CD14-positive monocyte (primary cell): ENCODE data around the gene WNT11. TPM values are rescaled to one million over a fixed set of nuclear protein-coding genes. Genes with fewer than 3 reads are reported as not detected.

Source experiments
- DNase-seq, 3 donors: peaks; one replicate each; pipeline ENCODE4 v3.0.0-alpha.2; 2011 to 2022
- H2AFZ ChIP-seq: 2 replicates; pipeline ENCODE4 v1.6.0; 2012; ENCODE audit warnings: mild to moderate bottlenecking, low read depth, low read length, inconsistent platforms; ENCODE audit not compliant: insufficient read depth, poor library complexity, severe bottlenecking
- H3K27ac ChIP-seq, 2 donors: 1 replicate in 1 of 2; 2 replicates in 1 of 2; pipeline ENCODE4 v1.5.1; 2012 to 2013; ENCODE audit warnings: low read length in 2 of 2, control low read depth in 1 of 2, inconsistent platforms in 1 of 2, low read depth in 1 of 2, mild to moderate bottlenecking in 1 of 2
- H3K27me3 ChIP-seq, 2 donors: one replicate each; pipeline versions ENCODE4 v1.6.0 to v1.6.1; 2011 to 2013; ENCODE audit warnings: low read length in 2 of 2; ENCODE audit not compliant: control insufficient read depth in 2 of 2, insufficient read depth in 2 of 2
- H3K36me3 ChIP-seq, 2 donors: replicated peaks in 1 of 2; 1 replicate in 1 of 2; 2 replicates in 1 of 2; pipeline versions ENCODE4 v1.5.1 to v1.6.1; 2012 to 2013; ENCODE audit warnings: low read length in 2 of 2, control low read depth in 1 of 2, inconsistent platforms in 1 of 2, mild to moderate bottlenecking in 1 of 2; ENCODE audit not compliant: insufficient read depth in 2 of 2, control insufficient read depth in 1 of 2
- H3K4me1 ChIP-seq, 2 donors: 1 replicate in 1 of 2; 2 replicates in 1 of 2; pipeline versions ENCODE4 v1.5.1 to v1.6.1; 2012 to 2013; ENCODE audit warnings: low read length in 2 of 2, control low read depth in 1 of 2, inconsistent platforms in 1 of 2, mild to moderate bottlenecking in 1 of 2, moderate library complexity in 1 of 2; ENCODE audit not compliant: insufficient read depth in 2 of 2, control insufficient read depth in 1 of 2
- H3K4me2 ChIP-seq: replicated peaks from 2 replicates; pipeline ENCODE3; 2012; ENCODE audit warnings: low read length, moderate library complexity, mild to moderate bottlenecking; ENCODE audit not compliant: poor library complexity, severe bottlenecking; ENCODE audit errors: extremely low read depth
- H3K4me3 ChIP-seq, 3 experiments: fragments of 200-600 bp in 1 of 3; sonication (generic) in 1 of 3; replicated peaks in 1 of 3; 1 replicate in 2 of 3; 2 replicates in 1 of 3; pipeline ENCODE4 v1.5.1; 2011 to 2013; ENCODE audit warnings: low read length in 3 of 3, mild to moderate bottlenecking in 3 of 3, control low read depth in 2 of 3, low read depth in 2 of 3, inconsistent platforms in 1 of 3, moderate library complexity in 1 of 3
- H3K79me2 ChIP-seq: 2 replicates; pipeline ENCODE4 v1.6.0; 2012; ENCODE audit warnings: mild to moderate bottlenecking, control low read depth, inconsistent platforms, low read length, moderate library complexity; ENCODE audit not compliant: insufficient read depth
- H3K9ac ChIP-seq: 2 replicates; pipeline ENCODE4 v1.6.0; 2017; ENCODE audit warnings: low read length, mild to moderate bottlenecking; ENCODE audit not compliant: insufficient read depth, poor library complexity, severe bottlenecking
- H3K9me3 ChIP-seq, 2 donors: replicated peaks in 1 of 2; 1 replicate in 1 of 2; 2 replicates in 1 of 2; pipeline versions ENCODE4 v1.5.1 to v1.6.1; 2012 to 2013; ENCODE audit warnings: low read length in 2 of 2, control low read depth in 1 of 2; ENCODE audit not compliant: control insufficient read depth in 1 of 2, insufficient read depth in 1 of 2
- H4K20me1 ChIP-seq: 2 replicates; pipeline ENCODE4 v1.6.0; 2012; ENCODE audit warnings: mild to moderate bottlenecking, low read length, control low read depth, moderate library complexity; ENCODE audit not compliant: insufficient read depth
- H3K27ac Mint-ChIP-seq, 7 donors: one replicate each; pipeline ENCODE4 v1.8.0; 2020; ENCODE audit warnings: mild to moderate bottlenecking in 7 of 7, mixed read lengths in 7 of 7, moderate library complexity in 6 of 7, inconsistent platforms in 2 of 7
- H3K27me3 Mint-ChIP-seq, 3 donors: one replicate each; pipeline ENCODE4 v1.8.0; 2021 to 2022; ENCODE audit warnings: low read depth in 3 of 3, mild to moderate bottlenecking in 3 of 3, mixed read lengths in 3 of 3, moderate library complexity in 3 of 3, inconsistent platforms in 1 of 3
- H3K36me3 Mint-ChIP-seq, 2 donors: one replicate each; pipeline ENCODE4 v1.8.0; 2020; ENCODE audit warnings: mixed read lengths in 2 of 2, inconsistent platforms in 1 of 2, mild to moderate bottlenecking in 1 of 2
- H3K4me1 Mint-ChIP-seq: one replicate; pipeline ENCODE4 v1.8.0; 2020; ENCODE audit warnings: mild to moderate bottlenecking, mixed read lengths
- H3K4me3 Mint-ChIP-seq, 2 donors: one replicate each; pipeline ENCODE4 v1.8.0; 2020; ENCODE audit warnings: mild to moderate bottlenecking in 2 of 2, mixed read lengths in 2 of 2, moderate library complexity in 1 of 2
- H3K9me3 Mint-ChIP-seq, 7 donors: one replicate each; pipeline ENCODE4 v1.8.0; 2020 to 2022; ENCODE audit warnings: mixed read lengths in 7 of 7, mild to moderate bottlenecking in 6 of 7, moderate library complexity in 6 of 7, inconsistent platforms in 2 of 7
- WGBS: methylation state at CpG from one replicate; pipeline ENCODE4 v1.1.5; 2013; ENCODE audit warnings: missing lambda C conversion rate; ENCODE audit not compliant: insufficient coverage; 5-methylcytosine and 5-hydroxymethylcytosine counted together
- intact Hi-C, 2 donors: fragments of 100-400 bp; cut with micrococcal nuclease; formaldehyde crosslinking; loops; one replicate each; pipeline versions ENCODE4 v1.15.0 to v1.15.1; 2023
- polyA plus RNA-seq, 3 donors: library from polyadenylated mRNA; depleted of rRNA in 1 of 3; unstranded in 2 of 3; stranded (reverse) in 1 of 3; fragments of 300-500 nt in 2 of 3; fragments of >200 nt in 1 of 3; fragmentation: Illumina TruSeq in 2 of 3; gene quantifications; 1 replicate in 2 of 3; 2 replicates in 1 of 3; pipeline ENCODE4 v1.2.3, GENCODE V29; 2012 to 2021
- TF ChIP-seq, protein P1 (sequence below): fragments of 200-600 bp; IDR thresholded peaks from one replicate; pipeline ENCODE4 v1.8.0; 2022; ENCODE audit warnings: antibody characterized with exemption, mild to moderate bottlenecking

The WNT11 gene
- polyA plus RNA-seq, 3 donors: 0.09 to 0.24 (median 0.21) TPM

DNA sequence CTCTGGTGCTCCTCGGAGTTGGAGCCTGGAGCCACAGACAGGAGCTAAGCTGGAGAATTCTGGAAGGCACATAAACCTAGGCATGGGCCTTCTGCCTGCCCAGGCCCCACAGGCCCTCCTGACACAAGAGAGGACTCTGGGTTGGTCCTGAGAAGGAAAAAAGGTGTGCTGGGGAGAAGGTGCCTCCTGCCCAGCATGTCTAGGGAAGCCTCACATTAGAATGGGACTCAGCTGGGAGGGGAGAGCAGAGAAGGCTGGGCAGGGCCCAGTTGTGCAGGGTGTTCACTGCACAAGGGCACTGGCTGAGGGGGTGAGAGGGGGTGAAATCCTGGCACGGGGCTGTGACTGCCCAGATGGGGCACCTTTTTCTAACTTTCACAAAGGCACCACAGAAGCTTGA, 39.4 kb upstream of the WNT11 start:
- Histone ChIP-seq H4K20me1 (no peaks in the 10 kb centered on the region), H3K27ac (no peak overlapping the region), H3K36me3 (no peaks in the 10 kb centered on the region), H3K4me3 (no peak overlapping the region), H3K4me1 (peaks cover 17 to 19% of the 10 kb centered on the region in 2 donors), H3K9ac (no peak overlapping the region), H3K27me3 (no peaks in the 10 kb centered on the region), H2AFZ (no peak overlapping the region), H3K4me2 (no peak overlapping the region), H3K79me2 (no peaks in the 10 kb centered on the region), H3K9me3 (peaks cover 0 to 9% of the 10 kb centered on the region in 2 donors)
- no peak overlapping the region for H3K4me3 Mint-ChIP-seq
- peaks cover 21% of the 10 kb centered on the region for H3K4me1 Mint-ChIP-seq
- intact Hi-C loops: no loop called here
- peaks cover 2 to 8% (median 3%) of the 10 kb centered on the region in 3 donors for H3K27me3 Mint-ChIP-seq
- DNase-seq: no peak
- H3K27ac Mint-ChIP-seq: peak overlapping the region in 1 of 7 donors; percentile 43
- peaks cover 0 to 7% (median 4%) of the 10 kb centered on the region in 7 donors for H3K9me3 Mint-ChIP-seq
- TF ChIP-seq, protein P1, sequence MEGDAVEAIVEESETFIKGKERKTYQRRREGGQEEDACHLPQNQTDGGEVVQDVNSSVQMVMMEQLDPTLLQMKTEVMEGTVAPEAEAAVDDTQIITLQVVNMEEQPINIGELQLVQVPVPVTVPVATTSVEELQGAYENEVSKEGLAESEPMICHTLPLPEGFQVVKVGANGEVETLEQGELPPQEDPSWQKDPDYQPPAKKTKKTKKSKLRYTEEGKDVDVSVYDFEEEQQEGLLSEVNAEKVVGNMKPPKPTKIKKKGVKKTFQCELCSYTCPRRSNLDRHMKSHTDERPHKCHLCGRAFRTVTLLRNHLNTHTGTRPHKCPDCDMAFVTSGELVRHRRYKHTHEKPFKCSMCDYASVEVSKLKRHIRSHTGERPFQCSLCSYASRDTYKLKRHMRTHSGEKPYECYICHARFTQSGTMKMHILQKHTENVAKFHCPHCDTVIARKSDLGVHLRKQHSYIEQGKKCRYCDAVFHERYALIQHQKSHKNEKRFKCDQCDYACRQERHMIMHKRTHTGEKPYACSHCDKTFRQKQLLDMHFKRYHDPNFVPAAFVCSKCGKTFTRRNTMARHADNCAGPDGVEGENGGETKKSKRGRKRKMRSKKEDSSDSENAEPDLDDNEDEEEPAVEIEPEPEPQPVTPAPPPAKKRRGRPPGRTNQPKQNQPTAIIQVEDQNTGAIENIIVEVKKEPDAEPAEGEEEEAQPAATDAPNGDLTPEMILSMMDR: no peak
- H3K36me3 Mint-ChIP-seq: no peaks in the 10 kb centered on the region
- 100% methylated on average over 2 of the region's 2 CpGs for WGBS

DNA sequence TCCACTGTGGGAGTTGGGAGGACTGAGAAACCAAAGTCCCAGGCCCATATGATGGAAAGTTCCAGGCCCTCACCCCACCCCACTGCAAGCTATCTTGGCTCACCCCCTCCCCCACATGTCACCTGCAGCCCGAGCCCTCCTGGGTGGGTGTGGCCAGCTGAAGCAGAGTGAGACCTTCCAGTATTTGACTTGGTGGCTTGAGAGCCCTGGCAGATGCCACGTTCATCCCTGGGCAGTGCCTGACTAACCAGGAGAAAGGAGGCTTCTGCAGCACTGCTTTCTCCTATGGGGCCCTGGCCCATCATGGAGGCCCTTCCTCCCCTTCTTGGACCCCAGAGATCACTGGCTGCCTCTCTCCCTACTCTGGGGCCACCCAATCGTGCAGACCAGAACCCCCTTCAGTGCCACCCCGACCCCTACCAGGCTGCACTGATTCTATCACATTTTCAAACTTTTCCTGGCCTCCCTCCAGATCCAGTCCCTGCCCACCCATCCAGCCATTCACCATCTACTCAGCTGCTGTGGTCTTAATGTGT, 38.1 kb upstream of the WNT11 start:
- H3K27ac ChIP-seq: no peak overlapping the region
- peaks cover 4 to 6% of the 10 kb centered on the region in 2 donors for H3K4me1 ChIP-seq
- intact Hi-C loops: no loop called here
- H3K9me3 Mint-ChIP-seq: no peaks in the 10 kb centered on the region
- H3K27me3 Mint-ChIP-seq: peaks cover 2 to 8% (median 6%) of the 10 kb centered on the region in 3 donors
- H3K4me1 Mint-ChIP-seq: peaks cover 7% of the 10 kb centered on the region
- no peaks in the 10 kb centered on the region for H3K79me2 ChIP-seq
- H3K9me3 ChIP-seq: no peaks in the 10 kb centered on the region
- no peak overlapping the region for H3K9ac ChIP-seq
- no peak overlapping the region for H3K4me2 ChIP-seq
- H3K36me3 Mint-ChIP-seq: no peaks in the 10 kb centered on the region
- WGBS: 90% methylated on average over 3 of the region's 4 CpGs
- no peak overlapping the region for H3K4me3 ChIP-seq
- TF ChIP-seq, protein P1: no peak
- H3K27me3 ChIP-seq: no peaks in the 10 kb centered on the region
- H3K4me3 Mint-ChIP-seq: no peak overlapping the region
- peak overlapping the region in 1 of 7 donors; percentile 36 for H3K27ac Mint-ChIP-seq
- no peaks in the 10 kb centered on the region for H4K20me1 ChIP-seq
- no peak overlapping the region for H2AFZ ChIP-seq
- H3K36me3 ChIP-seq: no peaks in the 10 kb centered on the region
- DNase-seq: no peak
